ENCODE data around the gene LVRN.

The LVRN gene

GRCh38 chr5:115995351-115995750, 33.1 kb downstream of the LVRN start:
- Histone ChIP-seq H3K36me3 (no peaks in the 10 kb centered on the region), H3K9me3 (ENCODE audit: severe bottlenecking) (no peaks in the 10 kb centered on the region), H3K4me3 (ENCODE audit: low read depth, low read length) (no peak overlapping the region), H3K27me3 (ENCODE audit: insufficient read depth, low read depth, severe bottlenecking) (no peaks in the 10 kb centered on the region), H3K27ac (no peak overlapping the region)
- TF ChIP-seq, protein P1, sequence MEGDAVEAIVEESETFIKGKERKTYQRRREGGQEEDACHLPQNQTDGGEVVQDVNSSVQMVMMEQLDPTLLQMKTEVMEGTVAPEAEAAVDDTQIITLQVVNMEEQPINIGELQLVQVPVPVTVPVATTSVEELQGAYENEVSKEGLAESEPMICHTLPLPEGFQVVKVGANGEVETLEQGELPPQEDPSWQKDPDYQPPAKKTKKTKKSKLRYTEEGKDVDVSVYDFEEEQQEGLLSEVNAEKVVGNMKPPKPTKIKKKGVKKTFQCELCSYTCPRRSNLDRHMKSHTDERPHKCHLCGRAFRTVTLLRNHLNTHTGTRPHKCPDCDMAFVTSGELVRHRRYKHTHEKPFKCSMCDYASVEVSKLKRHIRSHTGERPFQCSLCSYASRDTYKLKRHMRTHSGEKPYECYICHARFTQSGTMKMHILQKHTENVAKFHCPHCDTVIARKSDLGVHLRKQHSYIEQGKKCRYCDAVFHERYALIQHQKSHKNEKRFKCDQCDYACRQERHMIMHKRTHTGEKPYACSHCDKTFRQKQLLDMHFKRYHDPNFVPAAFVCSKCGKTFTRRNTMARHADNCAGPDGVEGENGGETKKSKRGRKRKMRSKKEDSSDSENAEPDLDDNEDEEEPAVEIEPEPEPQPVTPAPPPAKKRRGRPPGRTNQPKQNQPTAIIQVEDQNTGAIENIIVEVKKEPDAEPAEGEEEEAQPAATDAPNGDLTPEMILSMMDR (IDR thresholded peaks at IDR 0.05; ENCODE audit: low read depth, low read length): no peak
- no peak for DNase-seq

- Histone ChIP-seq H3K9me3 (ENCODE audit: severe bottlenecking) (no peaks in the 10 kb centered on the region), H3K27me3 (ENCODE audit: insufficient read depth, low read depth, severe bottlenecking) (no peaks in the 10 kb centered on the region), H3K27ac (no peak overlapping the region), H3K36me3 (no peaks in the 10 kb centered on the region), H3K4me3 (ENCODE audit: low read depth, low read length) (no peak overlapping the region)
- DNase-seq: no peak
- TF ChIP-seq, protein P1 (IDR thresholded peaks at IDR 0.05; ENCODE audit: low read depth, low read length): no peak
Observed at GRCh38 chr5:116002116-116002906, 40.0 kb downstream of the LVRN start.

DNA sequence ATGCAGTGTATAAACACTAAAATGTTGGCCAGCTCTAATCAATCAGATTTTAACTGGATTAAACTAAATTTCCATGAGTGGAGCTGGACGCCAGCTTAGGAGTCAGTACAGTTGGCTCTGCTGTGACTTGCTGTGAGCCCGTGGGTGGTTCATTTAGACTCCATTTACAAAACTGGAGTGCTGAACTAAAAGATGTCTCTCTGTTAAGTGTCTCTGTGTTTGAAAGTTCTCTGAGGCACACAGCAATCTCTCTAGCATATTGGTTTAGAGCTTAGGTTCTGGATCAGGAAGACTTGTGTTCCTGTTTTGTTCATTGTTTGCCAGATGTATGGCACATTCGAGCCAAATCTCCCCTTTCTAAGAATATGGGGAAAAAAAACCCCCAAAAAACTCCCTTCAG, 42.0 kb downstream of the LVRN start:
- TF ChIP-seq, protein P1 (IDR thresholded peaks at IDR 0.05; ENCODE audit: low read depth, low read length): no peak
- no peak for DNase-seq
- Histone ChIP-seq H3K27ac (no peak overlapping the region), H3K36me3 (no peaks in the 10 kb centered on the region), H3K27me3 (ENCODE audit: insufficient read depth, low read depth, severe bottlenecking) (no peaks in the 10 kb centered on the region), H3K4me3 (ENCODE audit: low read depth, low read length) (no peak overlapping the region), H3K9me3 (ENCODE audit: severe bottlenecking) (no peaks in the 10 kb centered on the region)

DNA sequence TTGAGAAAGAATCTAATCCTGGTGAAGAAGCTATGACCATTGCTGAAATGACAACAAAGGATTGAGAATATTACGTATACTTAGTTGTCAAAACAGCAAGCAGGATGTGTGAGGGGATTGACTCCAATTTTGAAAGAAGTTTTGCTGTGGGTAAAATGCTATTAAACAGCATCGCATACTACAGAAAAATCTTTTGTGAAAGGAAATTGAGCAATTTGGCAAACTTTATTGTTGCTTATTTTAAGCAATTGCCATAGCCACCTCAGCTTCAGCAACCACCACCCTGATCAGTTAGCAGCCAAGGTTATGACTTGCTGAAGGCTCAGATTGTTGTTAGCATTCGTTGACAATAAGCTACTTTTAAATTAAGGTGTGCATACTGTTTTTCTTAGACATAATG, 47.5 kb downstream of the LVRN start:
- TF ChIP-seq, protein P1 (IDR thresholded peaks at IDR 0.05; ENCODE audit: low read depth, low read length): no peak
- H3K36me3 ChIP-seq: no peaks in the 10 kb centered on the region
- H3K27ac ChIP-seq: no peak overlapping the region
- no peak overlapping the region for H3K4me3 ChIP-seq (ENCODE audit: low read depth, low read length)
- H3K9me3 ChIP-seq (ENCODE audit: severe bottlenecking): no peaks in the 10 kb centered on the region
- no peak for DNase-seq
- H3K27me3 ChIP-seq (ENCODE audit: insufficient read depth, low read depth, severe bottlenecking): no peaks in the 10 kb centered on the region

- no peaks in the 10 kb centered on the region for H3K36me3 ChIP-seq
- TF ChIP-seq, protein P1 (IDR thresholded peaks at IDR 0.05; ENCODE audit: low read depth, low read length): no peak
- no peaks in the 10 kb centered on the region for H3K9me3 ChIP-seq (ENCODE audit: severe bottlenecking)
- no peak overlapping the region for H3K27ac ChIP-seq
- H3K4me3 ChIP-seq (ENCODE audit: low read depth, low read length): no peak overlapping the region
- no peak for DNase-seq
- H3K27me3 ChIP-seq (ENCODE audit: insufficient read depth, low read depth, severe bottlenecking): no peaks in the 10 kb centered on the region
Observed at GRCh38 chr5:116011046-116011445, 48.8 kb downstream of the LVRN start.
